ENCODE data around the gene SECTM1.

Gene SECTM1

DNA sequence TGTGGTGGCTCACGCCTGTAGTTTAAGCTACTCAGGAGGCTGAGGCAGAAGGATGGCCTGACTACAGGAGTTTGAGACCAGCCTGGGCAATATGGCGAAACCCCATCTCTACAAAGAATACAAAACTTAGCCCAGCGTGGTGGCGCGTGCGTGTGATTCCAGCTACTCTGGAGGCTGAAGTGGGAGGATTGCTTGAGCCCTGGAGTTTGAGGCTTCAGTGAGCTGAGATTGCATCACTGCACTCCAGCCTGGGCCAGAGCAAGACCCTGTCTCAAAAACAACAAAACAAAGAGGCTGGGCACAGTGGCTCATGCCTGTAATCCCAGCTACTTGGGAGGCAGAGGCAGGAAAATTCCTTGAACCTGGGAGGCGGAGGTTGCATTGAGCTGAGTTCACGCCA lies 53.0 kb downstream of the SECTM1 start:
- no peak for DNase-seq (ENCODE audit: low spot score)

DNA sequence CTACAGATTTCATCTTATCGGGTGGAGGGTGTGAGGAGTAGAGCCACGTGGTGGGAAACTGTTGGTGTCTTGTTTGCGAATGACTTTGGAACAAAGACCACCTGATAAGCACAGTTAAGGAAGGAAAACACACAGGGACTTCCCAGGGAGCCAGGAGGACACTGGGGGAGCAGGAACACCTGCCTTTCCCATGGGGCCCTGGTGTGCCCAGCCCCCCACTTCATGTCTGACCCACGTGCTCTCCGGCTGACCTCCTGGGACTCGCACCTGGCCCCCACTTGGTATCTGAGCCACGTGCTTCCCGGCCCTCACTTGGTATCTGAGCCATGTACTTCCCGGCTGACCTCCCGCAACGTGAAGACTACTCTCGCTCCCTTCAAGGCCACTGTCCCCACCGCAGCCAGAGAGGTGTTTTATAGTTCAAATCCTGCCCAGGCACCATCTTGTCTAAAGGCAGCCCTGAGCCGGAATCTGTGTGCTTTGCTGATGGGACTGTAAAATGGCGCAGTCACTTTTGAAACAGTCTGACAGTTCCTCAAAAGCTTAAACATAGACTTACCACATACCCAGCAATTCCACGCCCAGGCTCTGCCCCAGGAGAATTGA lies 54.7 kb downstream of the SECTM1 start:
- DNase-seq (ENCODE audit: low spot score), result no peak

DNA sequence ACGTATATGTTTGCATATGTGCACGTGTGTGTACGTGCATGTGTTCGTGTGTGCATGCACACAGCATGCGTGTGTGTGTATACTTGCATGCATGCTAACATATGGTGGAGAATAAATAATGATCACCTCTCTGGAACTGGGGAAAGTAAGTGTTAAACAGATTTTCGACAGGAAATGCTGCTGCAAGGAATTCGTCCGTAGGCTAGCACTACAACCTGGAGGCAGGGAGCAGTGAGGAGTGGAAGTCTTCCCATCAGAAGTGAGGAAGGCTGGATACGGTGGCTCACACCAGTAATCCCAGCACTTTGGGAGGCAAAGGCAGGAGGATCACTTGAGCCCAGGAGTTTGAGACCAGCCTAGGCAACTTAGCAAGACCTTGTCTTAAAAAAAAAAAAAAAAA lies 55.3 kb downstream of the SECTM1 start:
- no peak for DNase-seq (ENCODE audit: low spot score)

DNA sequence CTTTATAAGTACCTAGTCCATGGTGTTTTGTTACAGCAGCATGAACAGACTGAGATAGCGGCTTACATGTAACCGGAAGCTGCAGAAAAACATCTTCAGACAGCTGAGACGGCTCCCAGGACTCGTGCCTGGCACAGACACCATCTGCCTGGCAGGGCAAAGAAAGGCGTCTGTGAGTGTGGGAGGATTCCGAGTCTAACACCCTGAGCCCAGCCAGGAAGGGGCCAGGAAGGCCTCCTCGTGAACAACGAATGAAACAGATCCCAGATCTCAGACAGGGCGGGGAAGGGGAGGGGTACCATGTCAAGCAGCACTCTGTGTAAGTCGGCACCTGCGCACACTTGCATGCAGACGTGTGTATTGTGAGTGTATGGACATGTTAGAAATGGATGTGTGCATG lies 55.7 kb downstream of the SECTM1 start:
- no peak for DNase-seq (ENCODE audit: low spot score)

DNA sequence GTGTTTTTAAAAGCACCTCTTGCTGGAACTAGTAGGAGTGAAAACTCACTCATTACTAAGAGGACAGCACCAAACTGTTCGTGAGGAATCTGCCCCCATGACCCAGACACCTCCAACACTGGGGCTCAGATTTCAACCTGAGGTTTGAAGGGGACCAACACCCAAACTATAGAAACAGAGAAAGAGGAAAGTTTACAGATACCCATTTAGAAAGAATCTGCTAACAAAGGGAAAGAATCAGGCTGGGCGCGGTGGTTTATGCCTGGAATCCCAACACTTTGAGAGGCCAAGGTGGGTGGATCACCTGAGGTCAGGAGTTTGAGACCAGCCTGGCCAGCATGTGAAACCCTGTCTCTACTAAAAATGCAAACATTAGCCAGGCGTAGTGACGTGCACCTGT lies 56.6 kb downstream of the SECTM1 start:
- no peak for DNase-seq (ENCODE audit: low spot score)

DNA sequence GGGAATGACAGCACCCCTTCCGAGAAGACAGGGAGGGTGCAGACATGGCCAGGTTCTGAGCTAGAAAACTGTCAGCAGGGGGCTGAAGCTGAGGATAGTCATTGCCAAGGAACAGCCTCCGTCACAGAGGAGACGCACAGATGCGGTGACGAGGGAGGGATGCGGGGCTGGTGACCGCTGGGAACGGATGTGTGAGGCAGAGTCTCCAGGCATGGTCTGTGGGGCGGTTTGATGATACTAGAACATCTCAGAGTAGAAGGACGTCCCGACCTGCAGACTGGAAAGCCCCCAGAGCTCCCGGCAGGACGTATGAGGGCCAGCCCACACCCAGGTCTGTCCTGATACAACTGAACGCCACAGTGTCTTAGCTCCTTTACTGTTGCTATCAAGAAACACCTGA lies 58.2 kb downstream of the SECTM1 start:
- no peak for DNase-seq (ENCODE audit: low spot score)

DNA sequence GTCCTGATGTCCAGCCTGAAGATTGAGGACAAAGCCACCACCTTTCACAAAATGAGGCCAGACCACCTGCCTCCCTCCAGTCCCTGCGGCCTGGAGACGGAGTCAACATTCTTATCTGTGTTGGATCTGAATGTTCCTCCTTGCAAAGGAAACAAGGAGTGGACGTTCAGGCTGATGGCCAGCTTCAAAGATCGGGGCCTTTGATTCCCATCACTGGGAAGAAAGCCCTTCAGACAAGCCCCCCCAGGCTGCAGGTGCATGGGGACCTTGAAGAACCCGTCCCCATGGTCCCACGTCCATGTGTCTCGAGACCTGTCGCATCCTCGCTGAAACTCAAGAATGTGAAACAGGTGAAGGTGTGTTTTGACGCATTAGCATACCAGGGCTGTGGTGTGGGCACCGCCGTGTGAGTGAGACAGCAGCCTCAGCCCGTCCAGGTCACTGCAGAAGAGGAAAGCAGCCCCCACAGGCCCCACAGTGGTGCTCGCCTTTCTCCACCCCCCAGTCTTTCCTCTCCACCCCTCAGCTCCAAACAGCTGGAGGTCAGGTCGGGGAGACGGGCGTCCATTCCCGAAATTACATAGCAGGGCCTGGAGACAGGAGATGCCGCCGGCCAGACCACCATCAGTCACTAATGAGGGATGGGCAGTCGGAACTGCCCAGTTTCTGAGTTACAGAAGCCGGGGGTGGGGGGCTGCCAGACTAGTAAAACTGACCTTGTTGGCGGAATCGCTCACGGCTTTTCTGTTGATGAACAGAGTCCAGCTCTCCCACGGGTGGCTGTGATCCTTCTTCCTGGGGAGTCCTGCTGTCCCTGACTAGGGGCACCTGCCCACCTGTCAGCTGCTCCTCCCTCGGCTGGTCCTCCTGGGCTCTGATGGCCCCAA lies 59.2 kb downstream of the SECTM1 start:
- no peak for DNase-seq (ENCODE audit: low spot score)

DNA sequence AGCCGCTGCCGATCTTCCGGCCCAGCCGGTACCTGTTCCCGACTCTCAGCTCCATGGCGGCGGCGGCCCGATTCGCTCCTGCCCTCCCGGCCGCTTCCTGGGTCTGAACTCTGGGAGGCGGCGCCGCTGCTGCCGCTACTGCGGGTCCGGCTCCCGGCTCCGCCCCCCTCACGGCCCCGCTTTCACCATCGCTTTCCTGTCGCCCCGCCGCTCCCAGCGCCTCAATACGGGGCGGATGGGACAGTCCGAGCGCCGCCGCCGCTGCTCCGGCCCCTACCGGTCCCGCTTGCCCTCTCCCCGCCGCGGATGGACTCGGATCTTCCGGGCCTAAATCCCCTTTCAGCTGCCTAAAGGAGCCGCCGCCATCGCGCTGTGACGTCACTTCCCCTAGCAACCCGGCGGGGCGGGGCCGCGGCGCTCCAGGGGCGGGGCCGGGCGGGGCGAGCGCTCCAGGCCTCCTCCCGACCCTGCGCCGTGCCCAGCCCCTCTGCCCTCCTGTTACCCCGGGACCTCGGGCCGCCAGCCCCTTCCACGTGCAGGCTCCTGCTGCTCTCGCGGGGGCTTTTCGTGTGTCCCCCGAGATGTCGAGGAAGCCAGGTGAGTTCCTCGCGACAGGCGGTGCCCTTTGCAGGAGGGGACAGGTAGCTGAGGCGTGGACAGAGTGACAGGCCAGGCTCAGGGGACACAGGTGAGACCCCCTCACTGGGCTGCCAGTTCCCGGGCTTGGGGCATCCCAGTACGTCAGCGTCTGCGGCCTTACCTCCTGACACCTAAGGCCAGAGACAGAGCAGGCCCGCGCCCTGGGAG lies 60.0 kb downstream of the SECTM1 start, which contains the start of gene CSNK1D:
Gene CSNK1D, minus strand, starts transcription at position 374 of the 807 bp plus-strand sequence. Its CDS starts 319 bp downstream, at position 55.
- DNase-seq (ENCODE audit: low spot score), result peak; percentile 97

DNA sequence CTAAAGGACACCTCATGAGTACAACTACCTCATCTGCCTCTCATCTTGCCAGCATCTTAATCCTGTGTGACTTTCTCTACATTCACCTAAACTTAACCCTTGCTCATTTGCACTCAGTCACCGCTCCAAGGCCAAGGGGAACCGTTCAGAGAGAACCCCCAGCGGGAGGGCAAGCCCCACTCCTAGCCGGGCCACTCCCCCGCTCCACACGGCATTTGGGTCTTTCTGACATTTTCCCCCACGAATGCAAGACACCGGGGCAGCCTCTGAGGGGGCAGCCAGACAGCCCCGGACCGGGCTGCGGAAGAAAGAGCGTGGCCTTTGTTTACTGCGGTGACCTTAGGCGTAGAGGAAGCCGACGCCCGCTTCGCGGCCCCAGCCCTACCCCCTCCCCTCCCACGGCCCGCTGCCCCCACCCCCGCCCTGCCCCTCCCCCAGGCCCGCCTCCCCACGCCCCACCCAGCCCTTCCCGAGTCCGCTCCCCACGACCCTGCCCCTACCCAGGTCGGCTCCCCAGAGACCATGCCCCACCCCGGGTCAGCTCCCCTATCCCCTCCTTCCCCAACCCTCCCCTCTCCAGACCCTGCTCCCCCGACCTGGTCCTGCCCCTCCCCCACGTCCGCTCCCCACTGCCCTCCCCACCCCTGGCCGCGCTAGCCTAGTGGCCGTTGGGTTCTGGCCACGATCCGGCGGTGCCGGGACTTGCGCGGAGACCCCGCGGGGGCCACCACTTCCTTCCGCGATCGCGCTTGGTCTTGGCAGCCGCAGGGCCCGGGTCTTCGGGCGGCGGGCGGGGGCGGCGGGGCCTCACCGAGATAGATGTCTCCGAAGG lies 60.9 kb downstream of the SECTM1 start:
- peak; percentile 69 for DNase-seq (ENCODE audit: low spot score)

DNA sequence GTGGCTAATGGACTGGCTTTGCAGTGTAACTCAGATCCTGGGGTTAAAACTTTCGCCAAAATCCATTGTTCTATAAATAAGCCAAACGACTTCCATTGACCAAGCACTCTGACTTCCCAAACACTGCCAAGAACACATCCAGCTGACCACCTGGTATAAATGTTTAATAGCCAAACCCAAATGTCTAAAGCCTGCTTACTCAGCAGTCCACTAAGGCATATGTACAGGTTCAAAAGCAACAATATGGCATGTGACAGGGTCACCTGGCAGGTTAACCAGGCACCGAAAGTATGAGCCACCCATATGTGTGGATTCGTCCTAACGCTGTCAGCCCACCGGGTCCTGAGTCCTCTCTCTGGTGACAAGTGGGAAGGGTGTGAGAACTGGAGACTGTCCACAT lies 62.2 kb downstream of the SECTM1 start:
- DNase-seq (ENCODE audit: low spot score), result no peak
